HUES48 (cell line): Measurements from ENCODE around the gene FGR.
A peak's percentile ranks its signal among the peaks of the same experiment; 100 is the strongest.

ENCODE experiments used
- H3K27ac ChIP-seq: one replicate; pipeline ENCODE4 v1.7.0; 2013; ENCODE audit warnings: low read depth, low read length, inconsistent platforms
- H3K27me3 ChIP-seq: 2 replicates; pipeline ENCODE4 v1.6.1; 2013; ENCODE audit warnings: mild to moderate bottlenecking, low read length; ENCODE audit not compliant: control insufficient read depth, insufficient read depth
- H3K36me3 ChIP-seq: 2 replicates; pipeline ENCODE4 v1.6.1; 2013; ENCODE audit warnings: low read length; ENCODE audit not compliant: control insufficient read depth, insufficient read depth
- H3K4me1 ChIP-seq: 2 replicates; pipeline ENCODE4 v1.6.1; 2013; ENCODE audit warnings: mild to moderate bottlenecking, low read length; ENCODE audit not compliant: control insufficient read depth, insufficient read depth
- H3K4me3 ChIP-seq: 2 replicates; pipeline ENCODE4 v1.5.1; 2013; ENCODE audit warnings: mild to moderate bottlenecking, low read depth, low read length
- H3K9ac ChIP-seq: 2 replicates; pipeline ENCODE4 v1.6.1; 2013; ENCODE audit warnings: mild to moderate bottlenecking, low read depth, low read length, moderate library complexity
- H3K9me3 ChIP-seq: 2 replicates; pipeline ENCODE4 v1.6.1; 2013; ENCODE audit warnings: low read length; ENCODE audit not compliant: control insufficient read depth, insufficient read depth

The FGR gene

DNA sequence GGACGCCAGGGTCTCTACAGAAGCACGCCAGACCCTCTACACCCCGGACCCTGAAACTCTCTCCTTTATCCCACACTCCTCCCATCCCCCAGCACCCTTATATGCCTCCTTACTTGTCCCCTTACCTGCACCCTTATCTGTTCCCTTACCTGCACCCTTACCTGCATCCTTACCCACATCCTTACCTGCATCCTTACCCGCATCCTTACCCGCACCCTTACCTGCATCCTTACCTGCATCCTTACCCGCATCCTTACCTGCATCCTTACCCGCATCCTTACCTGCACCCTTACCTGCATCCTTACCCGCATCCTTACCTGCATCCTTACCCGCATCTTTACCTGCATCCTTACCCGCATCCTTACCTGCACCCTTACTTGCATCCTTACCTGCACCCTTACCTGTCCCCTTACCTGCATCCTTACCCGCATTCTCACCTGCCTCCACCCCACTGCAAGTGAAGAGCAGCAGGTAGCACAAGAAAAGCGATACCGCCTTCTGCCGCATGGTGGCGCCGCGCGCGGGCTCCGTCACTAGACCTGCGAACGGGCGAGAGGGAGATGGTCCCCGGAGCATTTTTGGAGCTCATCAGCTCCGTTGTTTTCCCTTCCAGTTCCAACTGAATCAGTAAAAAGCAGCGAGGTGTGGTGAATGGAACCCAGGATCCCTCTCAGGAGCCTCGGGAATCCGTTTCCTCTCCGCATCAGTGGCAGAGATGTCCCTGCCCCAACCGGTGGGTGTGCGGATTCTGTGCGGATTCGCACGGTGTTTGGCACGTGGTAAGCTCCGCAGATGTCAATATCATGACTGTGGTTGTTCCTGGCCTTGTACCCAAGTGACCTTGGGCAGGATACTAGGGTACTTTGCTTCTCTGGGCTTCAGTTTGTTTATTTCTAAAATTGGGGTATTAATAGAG is 34.1 kb upstream of the FGR start:
- H3K27me3 ChIP-seq: peaks cover 10% of the 10 kb centered on the region
- 0 out of 2 replicates have a peak, but pooled peaks cover 3% of the 10 kb centered on the region for H3K4me1 ChIP-seq
- H3K4me3 ChIP-seq: peak overlapping the region; percentile 48
- no peak overlapping the region for H3K27ac ChIP-seq
- H3K9me3 ChIP-seq: no peaks in the 10 kb centered on the region
- H3K36me3 ChIP-seq: no peaks in the 10 kb centered on the region
- H3K9ac ChIP-seq: no peak overlapping the region

GRCh38 chr1:27668121-27668807 is 33.3 kb upstream of the FGR start:
- no peak overlapping the region for H3K4me3 ChIP-seq
- 0 out of 2 replicates have a peak, but pooled peaks cover 3% of the 10 kb centered on the region for H3K4me1 ChIP-seq
- no peaks in the 10 kb centered on the region for H3K36me3 ChIP-seq
- H3K27me3 ChIP-seq: peaks cover 10% of the 10 kb centered on the region
- H3K9ac ChIP-seq: no peak overlapping the region
- no peaks in the 10 kb centered on the region for H3K9me3 ChIP-seq
- H3K27ac ChIP-seq: no peak overlapping the region

DNA sequence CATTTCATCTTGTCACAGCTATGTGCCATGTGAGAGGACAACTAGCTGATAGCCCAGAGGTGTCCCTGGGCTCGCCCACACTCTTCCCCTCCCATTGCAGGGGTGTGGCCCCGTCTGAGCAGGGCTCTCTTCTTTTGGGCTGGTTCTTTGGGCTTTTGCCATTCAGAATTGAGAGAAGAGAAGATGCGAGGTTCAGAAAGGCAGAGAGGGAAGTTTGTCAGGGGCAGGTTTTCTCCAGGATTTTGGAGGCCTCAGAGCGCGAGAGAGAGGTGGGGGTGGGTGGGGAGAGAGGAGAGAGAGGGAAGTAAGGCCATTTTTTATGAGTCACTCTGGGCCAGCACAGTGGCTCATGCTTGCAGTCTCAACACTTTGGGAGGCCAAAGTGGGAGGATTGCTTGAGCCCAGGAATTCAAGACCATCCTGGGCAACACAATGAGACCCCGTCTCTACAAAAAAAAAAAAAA is 31.8 kb upstream of the FGR start:
- Histone ChIP-seq H3K27ac (no peak overlapping the region), H3K4me1 (peaks cover 7% of the 10 kb centered on the region), H3K9me3 (no peaks in the 10 kb centered on the region), H3K36me3 (no peaks in the 10 kb centered on the region), H3K9ac (no peak overlapping the region), H3K27me3 (peaks cover 10% of the 10 kb centered on the region), H3K4me3 (no peak overlapping the region)

DNA sequence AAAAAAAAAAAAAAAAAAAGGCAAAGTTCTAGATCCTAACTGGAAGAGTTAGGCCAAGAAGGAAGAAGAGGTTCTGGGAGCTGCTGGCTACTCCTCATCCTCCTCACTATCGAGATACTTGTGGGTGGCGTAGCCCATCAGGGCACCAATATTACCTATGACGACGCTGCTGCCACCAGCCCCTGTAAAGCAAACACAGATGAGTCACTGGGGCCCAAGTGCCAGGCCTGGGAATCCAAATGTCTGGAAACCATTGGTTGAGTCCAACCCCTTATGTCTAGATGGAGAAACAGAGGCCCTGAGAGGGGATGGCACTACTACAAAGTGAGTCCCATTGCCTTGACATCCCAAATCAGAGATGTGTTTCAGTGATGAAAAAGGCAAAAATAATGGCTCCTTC is 31.3 kb upstream of the FGR start:
- no peak overlapping the region for H3K4me3 ChIP-seq
- H3K27me3 ChIP-seq: peaks cover 10% of the 10 kb centered on the region
- H3K9ac ChIP-seq: no peak overlapping the region
- no peaks in the 10 kb centered on the region for H3K36me3 ChIP-seq
- no peak overlapping the region for H3K27ac ChIP-seq
- no peaks in the 10 kb centered on the region for H3K9me3 ChIP-seq
- peaks cover 7% of the 10 kb centered on the region for H3K4me1 ChIP-seq

GRCh38 chr1:27665016-27665651 is 30.1 kb upstream of the FGR start:
- no peak overlapping the region for H3K9ac ChIP-seq
- H3K4me1 ChIP-seq: peaks cover 10% of the 10 kb centered on the region
- no peaks in the 10 kb centered on the region for H3K36me3 ChIP-seq
- no peak overlapping the region for H3K4me3 ChIP-seq
- peaks cover 10% of the 10 kb centered on the region for H3K27me3 ChIP-seq
- H3K27ac ChIP-seq: no peak overlapping the region
- H3K9me3 ChIP-seq: no peaks in the 10 kb centered on the region

GRCh38 chr1:27664291-27664690 is 29.3 kb upstream of the FGR start:
- Histone ChIP-seq H3K27ac (no peak overlapping the region), H3K27me3 (peaks cover 1% of the 10 kb centered on the region), H3K9ac (no peak overlapping the region), H3K4me1 (peaks cover 13% of the 10 kb centered on the region), H3K9me3 (no peaks in the 10 kb centered on the region), H3K36me3 (no peaks in the 10 kb centered on the region), H3K4me3 (no peak overlapping the region)

- Histone ChIP-seq H3K27me3 (peaks cover 4% of the 10 kb centered on the region; the same call in 1 of the 2 replicates), H3K9me3 (no peaks in the 10 kb centered on the region), H3K4me3 (no peak overlapping the region), H3K9ac (no peak overlapping the region), H3K4me1 (peaks cover 20% of the 10 kb centered on the region), H3K36me3 (no peaks in the 10 kb centered on the region), H3K27ac (peak overlapping the region; percentile 55)
These were observed 27.9 kb upstream of the FGR start for GRCh38 chr1:27662707-27663393.

- no peak overlapping the region for H3K9ac ChIP-seq
- H3K27ac ChIP-seq: no peak overlapping the region
- no peaks in the 10 kb centered on the region for H3K9me3 ChIP-seq
These were observed 27.3 kb upstream of the FGR start for GRCh38 chr1:27662261-27662660.

GRCh38 chr1:27661412-27662075 is 26.6 kb upstream of the FGR start:
- Histone ChIP-seq H3K27ac (no peak overlapping the region), H3K4me1 (peaks cover 20% of the 10 kb centered on the region), H3K9ac (no peak overlapping the region), H3K9me3 (no peaks in the 10 kb centered on the region), H3K27me3 (peaks cover 4% of the 10 kb centered on the region; the same call in 1 of the 2 replicates), H3K36me3 (no peaks in the 10 kb centered on the region), H3K4me3 (no peak overlapping the region)

More at GRCh38 chr1:27662261-27662660, 27.3 kb upstream of the FGR start:
- H3K4me1 ChIP-seq: peaks cover 20% of the 10 kb centered on the region
- H3K27me3 ChIP-seq: peaks cover 4% of the 10 kb centered on the region; the same call in 1 of the 2 replicates
- no peak overlapping the region for H3K4me3 ChIP-seq
- H3K36me3 ChIP-seq: no peaks in the 10 kb centered on the region

DNA sequence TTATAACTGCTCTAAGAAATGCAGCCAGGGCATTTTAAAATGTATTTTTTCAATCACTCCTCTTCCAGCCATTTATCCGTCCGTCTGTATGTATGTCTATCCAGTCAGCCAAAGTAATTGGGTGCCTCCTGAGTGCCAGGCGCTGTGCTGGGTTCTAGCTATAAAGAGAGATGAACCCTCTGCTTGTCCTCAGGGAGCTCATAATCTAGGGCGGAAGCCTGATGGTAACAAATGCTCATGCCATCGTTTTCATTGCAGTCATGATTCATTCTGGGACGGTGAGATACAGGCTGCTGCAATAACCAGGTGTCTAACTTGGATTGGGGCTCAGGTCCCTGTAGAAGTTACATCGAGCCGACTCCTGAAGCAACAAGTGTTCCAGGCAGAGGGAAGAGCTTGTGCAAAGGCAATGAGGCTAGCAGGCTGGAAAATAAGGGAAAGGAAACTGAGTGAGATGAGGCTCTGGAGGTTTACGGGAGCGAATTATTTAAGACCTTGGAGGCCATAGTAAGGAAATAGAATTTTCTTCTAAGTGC is 25.4 kb upstream of the FGR start:
- H3K4me1 ChIP-seq: peaks cover 27% of the 10 kb centered on the region
- H3K36me3 ChIP-seq: no peaks in the 10 kb centered on the region
- H3K4me3 ChIP-seq: peak overlapping the region; percentile 50
- no peaks in the 10 kb centered on the region for H3K9me3 ChIP-seq
- H3K27ac ChIP-seq: no peak overlapping the region
- H3K9ac ChIP-seq: no peak overlapping the region
- peaks cover 4% of the 10 kb centered on the region; the same call in 1 of the 2 replicates for H3K27me3 ChIP-seq
